ENCODE data around the gene DQX1.

The DQX1 gene

GRCh38 chr2:74553892-74554819 is 28.1 kb upstream of the DQX1 start, which contains the start of the genes DOK1 and LOXL3:
Gene DOK1, plus strand, starts transcription at chr2:74554720. Its CDS starts 35 bp downstream, at chr2:74554755.
Gene LOXL3, minus strand, starts transcription at chr2:74553942. Its CDS starts 1,308 bp downstream, at chr2:74552634.
- peak; percentile 93 for DNase-seq

DNA sequence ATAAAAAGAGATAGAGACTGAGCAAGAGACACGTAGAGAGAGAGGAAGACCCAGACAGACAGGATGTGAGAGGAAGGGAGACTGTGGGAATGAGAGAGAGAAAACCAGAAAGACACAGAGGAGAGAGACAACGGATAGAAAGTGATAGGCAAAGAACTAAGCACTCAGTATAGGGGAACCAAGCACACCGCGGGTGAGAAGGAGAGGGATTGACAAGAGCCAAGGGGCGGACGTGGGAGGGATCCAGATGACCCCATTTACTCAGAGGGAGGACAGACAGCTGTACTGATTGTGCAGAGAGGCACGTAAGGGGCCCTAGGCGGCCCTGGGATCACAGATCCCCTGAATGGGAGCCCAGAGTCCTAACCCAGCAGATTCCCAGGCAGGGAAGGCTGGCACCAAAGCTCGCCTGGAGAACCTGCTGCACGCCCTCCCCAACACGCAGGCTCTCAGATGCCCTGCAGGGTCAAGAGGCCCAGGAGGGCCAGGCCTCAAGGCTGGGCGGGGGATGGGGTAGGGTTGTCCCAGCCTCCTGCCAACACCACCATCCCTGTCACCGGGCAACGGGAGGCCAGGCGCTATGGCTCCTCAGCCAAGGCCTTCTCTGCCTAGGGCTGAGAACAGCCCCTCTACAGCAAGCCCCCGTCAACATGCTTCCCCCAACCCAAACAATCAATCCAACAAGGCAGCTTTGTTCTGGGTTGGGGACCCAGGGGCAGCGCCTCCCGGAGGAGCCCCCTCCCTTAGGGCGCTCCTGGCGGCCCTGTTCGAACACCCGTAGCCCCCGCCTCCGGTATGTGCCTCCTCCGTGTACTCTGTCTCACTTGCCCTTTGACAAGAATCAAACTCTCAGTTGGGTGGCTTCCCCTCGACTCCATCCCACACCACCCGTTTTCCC is 27.1 kb upstream of the DQX1 start:
- DNase-seq, result peak; percentile 84

DNA sequence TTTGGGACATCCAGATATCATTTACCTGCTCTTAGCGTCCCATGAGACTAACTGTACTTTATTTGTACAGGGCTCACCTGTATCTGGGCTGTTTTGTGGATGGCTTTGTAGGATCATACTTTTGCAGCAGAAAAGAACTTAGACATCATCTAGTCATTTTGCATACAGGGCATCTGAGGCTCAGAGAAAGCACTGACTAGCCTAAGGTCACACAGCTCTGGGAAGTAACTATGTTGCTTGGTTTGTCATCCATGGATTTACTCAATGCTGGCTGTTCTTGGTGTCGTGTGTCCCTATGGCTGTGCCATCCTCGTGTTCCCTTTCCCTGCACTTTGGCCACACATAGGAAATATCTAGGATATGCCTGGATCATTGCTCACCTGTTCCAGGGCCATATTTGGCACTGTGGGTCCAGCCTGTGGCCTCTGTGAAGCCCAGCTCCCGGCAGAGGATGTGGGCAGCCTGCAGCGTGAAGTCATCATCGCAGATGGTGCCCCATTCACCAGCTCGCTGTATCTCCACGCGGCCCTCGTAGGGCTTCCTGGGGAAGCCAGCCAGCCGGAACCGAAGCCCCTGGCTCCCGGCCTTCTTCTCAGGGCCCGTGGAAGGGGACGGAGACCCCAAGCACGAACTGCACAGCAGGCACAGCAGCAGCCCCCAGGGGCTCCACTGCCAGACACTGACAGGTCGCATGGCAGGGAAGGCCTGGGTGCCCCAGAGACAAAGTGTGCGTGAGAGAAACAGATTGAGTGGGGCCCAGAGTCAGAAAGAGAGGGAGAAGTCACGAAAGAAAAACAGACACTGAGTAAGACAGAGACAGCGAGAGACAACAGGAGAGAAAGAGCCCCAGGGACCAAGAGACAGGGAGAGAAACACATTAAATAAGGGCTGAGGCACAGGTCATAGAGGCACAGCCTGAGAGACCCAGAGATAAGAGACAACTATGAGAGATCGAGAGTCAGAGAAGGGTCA is 26.2 kb upstream of the DQX1 start:
- peak; percentile 23 for DNase-seq

GRCh38 chr2:74551530-74551929 is 25.5 kb upstream of the DQX1 start:
- no peak for DNase-seq

DNA sequence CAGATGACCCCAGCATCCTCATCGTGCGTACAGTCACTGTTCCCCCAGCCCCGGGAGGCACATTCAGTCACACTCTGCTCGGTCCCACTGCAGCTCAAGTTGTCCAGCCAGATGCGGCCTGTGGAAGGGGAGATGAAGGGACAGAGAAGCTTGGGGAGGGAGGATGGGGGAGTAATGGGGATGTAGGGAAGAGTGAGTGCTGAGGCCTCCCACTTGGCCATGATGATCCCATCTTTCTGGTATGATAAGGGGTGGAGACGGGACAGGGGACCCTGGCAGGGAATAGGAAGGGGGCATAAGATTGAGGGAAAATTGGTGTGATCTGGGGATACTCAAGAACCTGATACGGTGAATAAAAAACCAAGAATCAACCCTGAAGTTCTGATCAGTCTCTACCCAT is 24.2 kb upstream of the DQX1 start:
- DNase-seq, result no peak

DNA sequence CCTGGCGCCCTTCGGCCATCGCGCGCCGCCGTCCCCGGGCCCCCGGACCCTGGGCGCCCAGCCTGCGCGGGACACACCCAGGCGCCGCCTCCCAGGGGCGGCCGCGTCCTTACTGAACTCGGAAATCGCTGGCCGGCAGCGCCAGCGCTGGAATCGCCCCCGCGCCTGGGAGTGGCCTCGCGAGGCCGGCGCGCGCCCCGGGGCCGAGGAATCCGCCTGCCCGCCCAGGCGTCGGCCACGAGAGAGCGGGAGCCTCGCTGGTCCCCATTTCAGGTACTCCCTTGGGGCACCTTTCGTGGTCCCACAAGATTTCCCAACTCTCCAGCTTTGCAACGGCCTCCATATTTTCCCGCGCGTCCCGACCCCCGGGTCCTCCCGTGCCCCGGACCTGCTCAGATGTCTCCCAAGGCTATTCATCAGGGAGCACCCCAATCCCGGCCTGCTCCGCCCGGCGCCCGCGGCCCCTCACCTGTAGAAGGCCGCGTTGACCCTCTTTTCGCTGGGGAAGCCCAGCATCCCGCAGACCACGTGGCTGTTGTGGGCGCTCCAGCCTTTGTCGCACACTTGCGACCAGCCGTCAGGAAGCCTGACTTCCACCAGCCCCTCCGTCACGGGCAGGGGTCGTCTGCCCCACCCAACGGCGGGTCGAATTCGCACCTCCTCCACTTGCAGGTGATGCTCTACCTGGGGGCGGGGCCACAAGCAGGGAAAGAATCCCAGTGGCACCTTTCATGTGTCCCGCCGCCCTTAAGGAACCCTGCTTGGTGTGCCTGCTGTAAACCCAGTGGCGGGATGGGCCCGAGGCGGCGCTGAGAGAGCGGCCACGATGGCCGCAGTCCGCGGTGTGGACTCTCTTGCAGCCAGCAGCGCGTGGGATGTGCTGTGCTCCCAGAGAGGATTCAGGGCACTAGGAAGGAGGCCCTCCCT is 23.1 kb upstream of the DQX1 start:
- DNase-seq, result peak; percentile 86

GRCh38 chr2:74548285-74548899 is 22.4 kb upstream of the DQX1 start:
- DNase-seq, result peak; percentile 58

DNA sequence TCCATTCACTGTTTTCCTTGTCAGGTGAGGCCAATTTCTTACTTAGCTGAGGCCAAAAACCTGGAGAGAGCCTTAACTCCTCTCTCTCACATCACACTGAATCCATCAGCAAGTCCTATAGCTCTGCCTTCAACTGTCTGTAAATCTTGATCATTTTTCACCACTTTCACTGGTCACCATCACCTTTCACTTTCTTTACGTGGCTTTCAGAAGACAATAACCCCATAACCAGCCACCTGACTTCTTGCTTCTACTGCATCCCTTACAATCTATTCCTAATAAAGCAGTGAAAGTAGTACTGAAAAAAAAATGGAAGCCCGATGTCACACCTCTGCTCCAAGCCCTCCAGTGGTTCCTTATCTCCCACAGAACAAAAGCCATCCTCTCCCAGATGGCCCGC is 20.0 kb upstream of the DQX1 start:
- DNase-seq, result no peak

- no peak for DNase-seq
Observed at GRCh38 chr2:74544634-74545033, 18.6 kb upstream of the DQX1 start.

DNA sequence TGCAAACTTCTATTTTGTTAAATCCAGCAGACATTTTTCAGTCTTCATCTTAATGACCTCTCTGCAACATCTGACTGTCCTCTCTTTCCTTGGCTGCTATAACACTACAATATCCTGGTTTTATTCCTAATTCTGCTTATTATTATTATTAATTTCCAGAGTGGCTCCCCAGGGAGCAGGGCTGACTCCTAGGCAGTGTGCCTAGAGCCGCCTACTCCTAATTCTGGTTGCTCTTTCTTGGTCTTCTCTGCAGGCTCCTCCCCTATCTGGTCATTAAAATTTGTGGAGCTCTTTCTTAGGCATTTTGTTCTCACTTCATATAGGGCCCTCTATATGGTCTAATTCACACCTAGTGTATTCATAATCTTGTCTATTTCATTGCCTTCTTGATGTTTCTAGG is 16.9 kb upstream of the DQX1 start:
- DNase-seq, result no peak

DNA sequence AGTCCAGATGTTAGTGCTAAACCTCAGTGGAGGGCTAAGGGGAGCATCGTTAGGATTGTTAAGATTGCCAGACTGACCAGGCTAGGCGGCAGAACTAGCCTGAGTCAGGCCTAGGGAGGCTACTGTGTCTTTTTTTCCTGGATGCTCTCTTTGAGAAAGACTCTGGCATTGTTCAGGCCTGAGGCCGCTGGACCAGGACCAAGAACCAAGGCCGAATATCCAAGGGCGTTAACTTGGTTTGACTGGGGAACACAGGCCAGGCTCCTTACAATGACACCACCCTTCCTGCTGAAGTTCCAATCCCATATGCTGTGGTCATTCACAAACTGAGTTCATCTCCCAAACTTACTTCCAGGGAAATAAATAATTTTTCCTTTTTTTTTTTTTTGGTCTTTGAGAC is 14.3 kb upstream of the DQX1 start:
- no peak for DNase-seq

DNA sequence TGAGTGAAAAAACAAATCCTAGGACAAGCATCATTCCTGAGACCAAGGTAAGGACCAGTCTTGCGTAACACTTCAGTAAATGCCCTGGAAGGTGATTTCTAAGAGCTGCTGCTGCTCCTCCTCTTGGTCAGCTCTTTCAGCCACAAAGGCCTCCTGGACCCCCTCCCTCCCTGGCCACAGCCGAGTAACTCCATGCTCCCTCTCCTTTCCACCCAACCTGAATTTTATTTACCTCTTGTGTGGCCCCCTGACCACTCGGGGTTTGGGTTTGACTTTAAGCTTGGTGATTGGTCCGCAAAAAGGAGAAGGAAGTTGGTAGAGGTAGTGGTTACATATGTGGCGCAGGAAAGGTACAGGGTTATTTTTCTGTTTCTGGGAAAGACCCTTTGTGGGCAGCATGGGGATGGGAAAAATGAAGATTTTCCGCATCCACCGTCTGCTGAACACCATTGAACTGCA is 12.9 kb upstream of the DQX1 start:
- no peak for DNase-seq

- DNase-seq, result no peak
Observed at GRCh38 chr2:74537140-74537539, 11.1 kb upstream of the DQX1 start.

DNA sequence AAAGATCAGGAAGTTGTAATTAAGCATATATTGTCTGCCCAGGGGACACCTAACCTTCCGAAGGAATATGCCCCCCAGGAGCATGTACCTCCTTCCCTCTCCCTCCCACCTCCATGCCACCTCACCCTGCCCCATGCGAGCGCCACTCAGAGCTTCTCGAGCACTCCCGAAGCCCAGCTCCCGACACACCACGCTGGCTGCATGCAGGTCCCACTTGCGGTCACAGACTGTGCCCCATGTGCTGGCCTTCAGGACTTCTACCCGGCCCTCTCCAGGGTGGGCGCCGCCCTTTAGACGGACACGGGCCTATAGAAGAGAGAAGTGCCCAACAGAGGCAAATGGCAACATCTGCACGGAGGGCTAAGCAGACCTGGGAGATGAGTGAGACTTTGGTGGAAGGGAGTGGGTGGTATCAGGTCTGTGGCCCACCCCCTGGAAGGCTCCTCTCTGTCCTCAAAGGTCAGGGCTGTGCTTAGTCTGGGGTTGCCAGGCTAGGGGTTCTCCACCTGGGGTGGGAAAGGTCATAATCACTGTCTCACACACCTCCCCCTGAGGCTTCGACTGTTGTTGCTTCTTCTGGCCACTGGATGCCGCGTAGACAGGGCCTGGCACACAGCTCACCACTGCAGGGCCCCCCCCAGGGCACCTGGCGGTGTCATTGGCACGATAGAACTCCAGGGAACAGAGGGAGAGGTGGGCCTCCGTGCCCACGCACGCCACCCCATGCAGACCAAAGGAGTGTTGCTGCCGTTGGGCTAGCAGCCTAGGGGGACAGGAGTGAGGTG is 10.3 kb upstream of the DQX1 start:
- no peak for DNase-seq

DNA sequence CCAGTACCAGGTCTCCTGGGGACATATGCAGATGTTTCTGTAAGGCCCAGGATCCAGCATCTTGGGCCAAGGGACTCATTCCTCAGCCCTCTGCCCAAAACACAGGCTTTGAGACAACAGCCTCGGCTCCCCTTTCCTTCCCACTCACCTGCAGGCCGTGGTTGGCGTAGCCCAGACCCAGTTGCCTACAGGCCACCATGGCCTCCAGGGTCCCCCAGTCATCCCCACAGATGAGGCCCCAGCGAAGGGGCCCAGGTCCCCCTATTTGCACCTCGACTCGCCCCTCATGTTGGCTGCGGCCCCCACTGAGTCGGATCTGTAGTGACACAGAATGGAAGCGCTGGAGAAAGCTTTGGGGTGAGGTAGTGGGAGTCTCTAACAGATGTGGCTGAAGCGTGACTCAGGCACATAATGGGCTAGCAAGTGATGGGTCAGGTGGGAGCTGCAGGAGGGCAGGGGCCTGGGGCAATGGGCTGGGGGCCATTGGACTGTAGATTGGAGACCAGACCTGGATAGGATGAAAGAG is 9.5 kb upstream of the DQX1 start:
- DNase-seq, result no peak

DNA sequence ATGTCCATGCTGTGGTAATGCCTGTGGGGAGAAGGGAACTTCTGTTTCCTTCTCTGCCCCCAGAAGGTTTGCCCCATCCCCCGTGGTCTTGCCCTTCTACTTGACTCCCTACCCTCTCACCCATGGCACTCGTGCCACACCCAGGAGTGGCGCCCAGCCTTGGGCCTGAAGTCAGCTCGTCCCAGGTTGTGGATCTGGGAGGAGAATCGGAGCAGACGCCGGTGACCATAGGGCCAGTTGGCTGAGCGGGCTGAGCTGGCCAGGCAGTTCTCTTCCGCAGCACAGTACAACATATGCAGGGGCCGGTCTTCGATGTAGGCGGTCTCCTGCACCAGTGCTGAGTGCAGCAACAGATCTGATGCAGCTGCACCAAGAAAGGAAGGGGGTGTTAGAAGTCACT is 8.4 kb upstream of the DQX1 start:
- no peak for DNase-seq

GRCh38 chr2:74533464-74533863 is 7.4 kb upstream of the DQX1 start:
- DNase-seq, result no peak

- DNase-seq, result no peak
Observed at GRCh38 chr2:74532222-74532621, 6.2 kb upstream of the DQX1 start.

GRCh38 chr2:74531666-74532065 is 5.6 kb upstream of the DQX1 start:
- no peak for DNase-seq

All from retina (tissue), 1 donor.